GM19463 (cell line): Measurements from ENCODE around the gene SIRT7.

Experiments used
- ATAC-seq: cut with Tn5 transposase; IDR thresholded peaks from one replicate; pipeline ENCODE4 v1.9.1; 2021; ENCODE audit warnings: mild to moderate bottlenecking, moderate library complexity; ENCODE audit not compliant: unreplicated experiment

Gene SIRT7

DNA sequence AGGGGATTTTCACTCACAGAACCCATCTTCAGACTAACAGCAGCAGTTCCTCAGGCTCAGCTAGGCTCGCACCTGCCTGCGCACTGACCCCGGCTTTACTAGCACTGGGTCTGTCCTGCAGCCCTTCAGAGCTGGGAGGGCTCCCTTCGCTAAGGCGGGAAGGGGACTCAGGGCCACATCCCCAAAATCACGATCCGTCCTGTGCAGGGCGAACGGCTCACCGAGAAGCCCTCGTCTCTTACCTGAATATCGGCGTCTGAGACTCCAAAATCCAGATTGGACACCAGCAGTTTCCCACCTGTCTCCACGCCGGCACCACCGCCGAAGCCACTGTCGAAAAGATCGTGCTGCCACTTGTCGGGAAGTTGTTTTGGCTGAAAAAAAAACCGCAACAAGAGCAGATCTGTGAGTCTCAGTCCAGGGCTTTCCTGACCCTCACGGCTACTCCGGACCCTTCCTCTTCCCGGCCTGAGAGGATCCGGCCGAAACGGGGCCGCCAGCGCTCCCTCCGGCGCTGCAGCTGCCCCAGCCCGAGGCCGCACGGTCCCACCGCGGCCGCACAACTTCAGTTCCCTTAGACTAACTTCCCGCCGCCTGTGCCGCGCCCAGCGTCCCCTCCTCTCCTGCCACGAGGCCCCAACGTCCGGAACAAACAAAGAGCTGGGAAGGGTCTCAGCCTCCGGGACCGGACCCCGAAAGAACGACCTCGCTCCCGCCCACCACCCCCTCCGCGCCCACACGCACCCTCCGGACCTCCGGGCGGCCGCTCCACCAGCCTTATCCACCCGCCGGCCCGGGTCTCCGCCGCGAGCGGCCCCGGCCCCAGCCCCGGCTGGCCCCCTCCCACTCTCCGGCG, 27.3 kb downstream of the SIRT7 start:
- no peak for ATAC-seq

DNA sequence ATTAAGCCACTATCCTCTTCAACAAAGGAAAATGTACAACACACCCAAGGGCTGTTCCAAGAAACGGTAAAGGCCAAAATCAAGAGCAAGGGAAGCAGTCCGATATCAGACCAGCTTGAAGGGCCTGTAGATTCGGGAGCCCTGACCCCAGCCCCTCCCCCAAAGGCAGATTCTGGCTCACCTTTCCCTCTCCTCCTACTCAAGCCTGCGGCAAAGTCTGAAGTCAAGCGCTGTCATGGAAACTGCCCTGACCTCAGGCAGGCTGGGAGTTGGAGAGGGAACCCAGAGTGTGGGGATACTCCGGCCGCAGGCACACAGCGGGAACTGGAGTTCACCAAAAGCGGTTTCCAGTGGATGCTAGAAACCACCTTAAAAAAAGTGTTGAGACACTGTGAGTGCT, 28.4 kb downstream of the SIRT7 start:
- ATAC-seq: no peak

DNA sequence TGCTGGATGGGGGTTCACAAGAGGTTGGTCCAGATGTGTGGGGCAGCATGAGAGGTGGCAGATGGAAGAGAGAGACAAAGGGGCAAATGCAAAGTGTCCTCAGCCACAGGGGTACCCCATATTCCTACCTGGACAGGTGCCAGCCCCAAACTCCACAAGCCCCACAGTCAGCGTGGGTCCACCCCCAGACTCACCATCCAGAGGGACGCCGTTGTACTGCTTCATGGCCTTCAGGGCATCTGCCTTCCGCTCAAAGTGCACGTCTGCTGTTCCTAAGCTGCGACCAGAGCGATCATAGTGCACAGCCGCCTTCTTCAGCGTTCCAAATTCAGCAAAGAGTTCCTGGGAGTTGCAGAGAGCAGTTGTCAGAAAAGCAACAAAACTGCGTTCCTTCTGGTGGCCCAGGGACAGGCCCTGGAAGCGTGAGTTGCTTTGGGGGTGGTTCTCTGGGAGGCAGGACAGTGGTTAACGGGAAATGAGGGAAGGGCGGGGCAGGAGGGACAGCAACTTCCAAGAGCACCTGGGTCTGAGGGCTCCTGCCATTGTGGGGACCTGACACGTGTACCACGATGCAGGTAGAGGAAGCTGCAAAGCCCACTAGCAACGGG, 28.9 kb downstream of the SIRT7 start:
- ATAC-seq: no peak

DNA sequence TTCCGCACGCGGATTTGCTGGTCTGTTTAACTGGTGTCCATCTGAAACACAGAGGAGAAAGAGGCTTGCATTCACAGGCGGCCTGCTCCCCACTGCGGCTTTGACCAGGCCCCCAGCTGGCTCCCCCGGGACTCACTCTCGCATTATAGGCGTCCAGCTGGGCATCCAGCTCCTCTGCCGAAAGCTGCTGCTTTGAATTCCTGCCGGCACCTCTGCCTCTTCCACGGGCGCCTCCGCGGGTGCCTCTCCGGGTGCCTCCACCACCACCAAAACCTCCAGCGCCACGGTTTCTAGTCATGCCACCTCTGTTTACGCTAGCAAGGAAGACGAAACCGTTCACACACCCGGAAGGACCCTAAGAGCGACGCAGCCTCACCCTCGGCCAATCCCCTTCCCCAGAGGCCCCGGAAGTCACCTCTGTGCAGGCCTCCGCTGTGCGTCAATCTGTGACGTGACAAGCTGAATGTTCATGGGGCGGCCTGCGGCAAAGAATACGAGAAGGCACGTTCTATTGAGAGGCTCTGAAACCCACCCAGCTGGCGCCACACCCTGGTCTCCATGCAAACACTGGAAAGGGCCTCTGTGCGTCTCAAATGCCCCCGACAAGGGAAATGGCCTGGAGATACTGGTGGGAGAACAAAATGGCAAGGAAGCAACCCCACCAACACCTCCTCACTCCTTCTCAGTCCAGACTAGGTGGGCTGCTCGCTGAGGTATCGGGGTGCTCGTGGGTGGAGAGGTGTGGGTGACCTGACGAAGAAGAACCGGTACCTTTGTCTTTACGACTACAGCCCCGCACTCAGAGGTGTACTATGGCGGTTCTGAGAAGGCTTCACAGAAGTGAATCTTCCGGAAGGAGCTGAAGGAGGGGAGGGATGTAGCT, 29.6 kb downstream of the SIRT7 start:
- no peak for ATAC-seq

GRCh38 chr17:81885869-81886548, 32.0 kb downstream of the SIRT7 start:
- ATAC-seq: no peak

DNA sequence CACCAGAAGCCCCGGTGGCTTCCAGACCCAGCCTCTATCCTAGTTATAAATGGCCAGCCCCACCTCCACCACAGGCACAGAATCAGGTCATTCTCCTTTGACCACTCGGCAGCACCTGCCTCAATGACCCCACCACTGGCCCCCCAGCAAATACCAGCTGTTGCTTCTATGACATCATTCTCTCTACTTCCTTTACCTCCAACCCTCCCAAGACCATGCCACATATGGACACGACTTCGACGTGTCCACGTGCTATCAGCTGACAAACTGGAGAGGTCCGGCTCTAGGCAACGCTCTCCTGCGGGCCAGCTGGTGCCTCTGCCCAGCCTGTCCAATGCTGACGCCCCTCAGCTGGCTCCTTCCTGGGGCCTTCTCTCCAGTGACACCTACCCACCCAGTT, 32.5 kb downstream of the SIRT7 start:
- no peak for ATAC-seq

DNA sequence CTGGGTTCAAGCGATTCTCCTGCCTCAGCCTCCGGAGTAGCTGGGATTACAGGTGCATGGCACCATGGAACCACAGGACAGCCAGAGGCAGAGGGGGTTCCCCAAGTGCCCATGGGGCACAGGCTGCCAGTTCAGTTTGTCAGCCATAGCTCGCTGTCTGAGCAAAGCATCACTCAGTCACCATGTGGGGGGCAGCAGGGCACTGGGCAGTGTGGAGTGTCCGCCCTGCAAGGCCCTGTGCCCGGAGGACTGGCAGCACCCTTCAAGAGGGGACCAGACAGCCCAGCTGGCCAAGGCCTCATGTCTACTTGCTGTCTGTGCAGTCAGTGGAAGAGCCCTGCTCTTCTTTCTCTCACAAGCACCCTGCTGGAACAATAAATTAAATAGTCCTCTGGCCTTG, 33.0 kb downstream of the SIRT7 start:
- ATAC-seq: no peak

DNA sequence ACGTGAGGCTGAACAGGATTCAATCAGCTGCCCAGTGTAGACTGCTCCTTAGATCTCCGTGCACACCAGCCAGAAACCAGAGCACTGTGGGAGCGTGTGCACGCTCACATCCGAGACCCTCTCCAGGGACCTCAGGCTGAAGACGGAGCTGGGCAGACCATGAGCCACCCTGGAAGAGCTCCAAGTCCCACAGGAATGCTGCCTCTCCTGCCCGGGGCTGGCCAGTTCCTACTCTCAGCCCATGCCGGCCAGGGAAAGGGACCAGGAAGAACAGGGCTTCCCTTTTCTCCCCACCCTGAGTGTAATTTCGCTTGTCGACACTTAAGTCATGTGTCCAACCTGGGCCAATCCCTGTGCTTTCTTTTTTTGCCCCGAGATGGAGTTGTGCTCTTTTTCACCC, 33.5 kb downstream of the SIRT7 start:
- no peak for ATAC-seq

DNA sequence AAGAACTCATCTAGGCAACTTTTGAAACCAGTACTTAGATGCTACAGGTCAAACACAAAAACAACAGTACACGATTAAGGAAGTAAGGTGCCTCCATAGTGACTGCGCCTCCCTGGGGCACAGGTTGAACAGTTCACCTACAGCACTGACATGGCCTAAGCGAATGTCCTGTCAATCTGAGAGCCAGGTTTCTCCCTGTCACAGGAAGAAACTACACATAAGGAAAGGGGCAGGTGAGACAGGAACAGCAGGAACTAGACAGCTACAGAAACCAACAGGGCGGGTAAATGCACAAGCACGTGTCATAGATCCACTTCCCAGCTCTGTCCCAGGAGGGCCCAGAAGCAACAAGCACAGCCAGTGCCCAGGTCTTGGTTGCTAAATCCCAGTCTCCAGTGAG, 38.9 kb downstream of the SIRT7 start:
- no peak for ATAC-seq

DNA sequence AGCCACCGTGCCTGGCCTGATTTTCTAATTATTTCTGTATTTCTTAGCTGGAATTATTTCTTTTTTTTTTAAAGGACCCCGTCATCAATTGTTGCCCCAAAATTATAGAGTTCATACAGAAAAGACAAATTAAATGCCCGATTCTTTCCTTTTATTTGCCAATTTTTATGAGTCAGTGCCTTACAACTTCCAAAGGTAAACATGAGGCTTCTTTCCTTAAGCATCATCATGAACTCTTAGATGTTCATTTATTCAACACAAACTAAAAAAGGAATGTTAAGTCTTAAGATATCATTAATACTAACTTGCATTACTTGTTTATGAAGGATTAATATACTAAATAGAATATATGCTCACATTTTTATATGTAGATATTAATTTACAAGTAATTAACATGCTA, 39.7 kb downstream of the SIRT7 start:
- no peak for ATAC-seq

- no peak for ATAC-seq
These were observed 40.4 kb downstream of the SIRT7 start for GRCh38 chr17:81877569-81877968.

- peak; percentile 50 for ATAC-seq
These were observed 46.4 kb downstream of the SIRT7 start for GRCh38 chr17:81871387-81872230.

GRCh38 chr17:81870981-81871386, 47.0 kb downstream of the SIRT7 start, which contains the start of gene ARHGDIA:
Gene ARHGDIA, minus strand, starts transcription at chr17:81871337. Its CDS starts 1,407 bp downstream, at chr17:81869930.
- ATAC-seq: peak; percentile 34

GRCh38 chr17:81870131-81870980, 47.6 kb downstream of the SIRT7 start:
- peak; percentile 3 for ATAC-seq

GRCh38 chr17:81869221-81870130, 48.5 kb downstream of the SIRT7 start:
- ATAC-seq: no peak

DNA sequence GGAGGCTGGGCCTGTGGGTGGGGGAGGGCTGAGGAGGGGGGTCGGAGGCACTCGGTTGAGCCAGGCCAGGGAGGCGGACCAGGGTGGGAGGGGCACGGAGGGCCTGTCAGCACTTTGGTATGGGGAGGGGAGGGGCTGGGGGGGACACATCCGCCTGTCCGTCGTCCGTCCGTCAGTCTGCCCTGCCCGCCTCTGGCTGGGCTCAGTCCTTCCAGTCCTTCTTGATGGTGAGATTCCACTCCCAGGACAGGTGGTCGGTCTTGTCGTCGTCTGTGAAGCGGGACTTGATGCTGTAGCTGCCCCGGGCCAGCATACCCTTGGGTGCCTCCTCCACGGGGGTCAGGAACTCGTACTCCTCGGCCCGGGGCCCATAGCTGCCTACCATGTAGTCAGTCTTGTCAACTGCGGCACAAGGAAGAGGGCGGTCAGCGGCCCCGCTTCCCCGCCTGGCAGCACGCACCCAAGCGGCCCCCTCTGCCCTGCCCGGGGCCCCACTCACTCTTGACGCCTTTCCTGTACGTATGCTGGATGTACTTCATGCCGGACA, 49.2 kb downstream of the SIRT7 start:
- ATAC-seq: no peak

- ATAC-seq: no peak
These were observed 49.8 kb downstream of the SIRT7 start for GRCh38 chr17:81867991-81868673.
